SK-N-SH (cell line): Measurements from ENCODE around the gene KCNQ4. TPM values are rescaled to one million over a fixed set of nuclear protein-coding genes. Genes with fewer than 3 reads are reported as not detected.

Experiments used
- CTCF ChIA-PET: fragments of 300-600, 350-600 bp; formaldehyde crosslinking; extraction: SDS; loops from one replicate; lab custom pipeline; 2021; lab: Yijun Ruan, JAX
- POLR2A ChIA-PET: fragments of 350-600 bp; sonication (Branson Sonifier 250); formaldehyde crosslinking; extraction: SDS; loops from one replicate; lab custom pipeline; 2020; ENCODE audit warnings: antibody characterized with exemption, inconsistent platforms; lab: Yijun Ruan, JAX
- DNase-seq: peaks from one replicate; pipeline ENCODE4 v3.0.0; 2012
- H2AFZ ChIP-seq: fragments of 200-600 bp; sonication (generic); 2 replicates; pipeline ENCODE4 v1.8.1; 2016; ENCODE audit warnings: antibody characterized with exemption, mild to moderate bottlenecking, low read depth
- H3F3A ChIP-seq: fragments of 200-600 bp; sonication (generic); replicated peaks from 2 replicates; pipeline ENCODE3; 2016; ENCODE audit warnings: antibody characterized with exemption, mild to moderate bottlenecking; ENCODE audit not compliant: insufficient read depth
- H3K27ac ChIP-seq, 2 experiments: fragments of 200-500 bp in 1 of 2; fragments of 200-600 bp in 1 of 2; sonication (Bioruptor generic) in 1 of 2; sonication (generic), shearing (Covaris generic) in 1 of 2; 2 replicates each; pipeline versions ENCODE4 v1.5.1 to v1.6.1; 2014 to 2016; ENCODE audit warnings: low read depth in 2 of 2, inconsistent platforms in 1 of 2, low read length in 1 of 2, mild to moderate bottlenecking in 1 of 2, mixed read lengths in 1 of 2
- H3K27me3 ChIP-seq: fragments of 200-600 bp; sonication (generic), shearing (Covaris generic); 2 replicates; pipeline ENCODE4 v1.6.1; 2016; ENCODE audit warnings: mixed run types; ENCODE audit not compliant: insufficient read depth
- H3K36me3 ChIP-seq, 2 experiments: fragments of 200-500 bp in 1 of 2; fragments of 200-600 bp in 1 of 2; sonication (Bioruptor generic) in 1 of 2; sonication (generic) in 1 of 2; replicated peaks in 1 of 2; 2 replicates each; pipeline versions ENCODE3 to v1.5.1; 2014 to 2016; ENCODE audit warnings: low read length in 1 of 2, mild to moderate bottlenecking in 1 of 2; ENCODE audit not compliant: insufficient read depth in 2 of 2, control insufficient read depth in 1 of 2
- H3K4me1 ChIP-seq, 2 experiments: fragments of 200-500 bp in 1 of 2; fragments of 200-600 bp in 1 of 2; sonication (Bioruptor generic) in 1 of 2; sonication (generic), shearing (Covaris generic) in 1 of 2; 2 replicates each; pipeline versions ENCODE4 v1.5.1 to v1.6.1; 2014 to 2016; ENCODE audit warnings: low read depth in 1 of 2, low read length in 1 of 2, mixed run types in 1 of 2; ENCODE audit not compliant: insufficient read depth in 2 of 2, control insufficient read depth in 1 of 2
- H3K4me2 ChIP-seq: fragments of 200-600 bp; sonication (generic), shearing (Covaris generic); 2 replicates; pipeline ENCODE4 v1.6.1; 2017; ENCODE audit warnings: mixed run types
- H3K4me3 ChIP-seq, 2 experiments: fragments of 200-500 bp in 1 of 2; fragments of 200-600 bp in 1 of 2; sonication (Bioruptor generic) in 1 of 2; sonication (generic), shearing (Covaris generic) in 1 of 2; 2 replicates each; pipeline versions ENCODE4 v1.5.1 to v1.8.1; 2014 to 2016; ENCODE audit warnings: low read depth in 2 of 2, inconsistent platforms in 1 of 2, low read length in 1 of 2, mild to moderate bottlenecking in 1 of 2, mixed read lengths in 1 of 2, moderate library complexity in 1 of 2
- H3K79me2 ChIP-seq: fragments of 200-600 bp; sonication (generic); 2 replicates; pipeline ENCODE4 v1.8.1; 2017; ENCODE audit warnings: mild to moderate bottlenecking; ENCODE audit not compliant: insufficient read depth
- H3K9ac ChIP-seq: fragments of 200-600 bp; sonication (generic); 2 replicates; pipeline ENCODE4 v1.6.1; 2017; ENCODE audit warnings: mixed run types
- H3K9me2 ChIP-seq: fragments of 200-600 bp; sonication (generic); 2 replicates; pipeline ENCODE4 v1.6.1; 2017; ENCODE audit warnings: mixed run types
- H3K9me3 ChIP-seq: fragments of 200-600 bp; sonication (generic); 2 replicates; pipeline ENCODE4 v1.6.1; 2017; ENCODE audit warnings: mixed run types, mild to moderate bottlenecking, moderate library complexity
- H4K20me1 ChIP-seq: fragments of 200-600 bp; sonication (generic); 2 replicates; pipeline ENCODE4 v1.6.1; 2017; ENCODE audit warnings: mild to moderate bottlenecking, mixed run types; ENCODE audit not compliant: insufficient read depth
- CHD2 ChIP-seq: fragments of 150-350 bp; IDR thresholded peaks from 2 replicates; pipeline ENCODE4 v1.6.1; 2018; ENCODE audit warnings: low read length; ENCODE audit not compliant: partially characterized antibody
- ELF1 ChIP-seq: IDR thresholded peaks from 2 replicates; pipeline ENCODE4 v1.4.0; 2012
- FOXJ3 ChIP-seq: sonication (generic); formaldehyde crosslinking; IDR thresholded peaks from 2 replicates; pipeline ENCODE4 v1.5.1; 2020; ENCODE audit warnings: mild to moderate bottlenecking, missing genetic modification reagents
- GABPA ChIP-seq: IDR thresholded peaks from 2 replicates; pipeline ENCODE4 v1.4.0; 2012; ENCODE audit warnings: low read depth, mild to moderate bottlenecking
- GATA2 ChIP-seq: sonication (generic); formaldehyde crosslinking; IDR thresholded peaks from 2 replicates; pipeline ENCODE4 v1.5.0; 2020; ENCODE audit warnings: mild to moderate bottlenecking, missing genetic modification reagents
- JUND ChIP-seq: IDR thresholded peaks from 2 replicates; pipeline ENCODE4 v1.4.0; 2012
- NRF1 ChIP-seq: IDR thresholded peaks from 2 replicates; pipeline ENCODE4 v1.6.1; 2012; ENCODE audit warnings: low read depth, mild to moderate bottlenecking, low read length
- RAD21 ChIP-seq: IDR thresholded peaks from 2 replicates; pipeline ENCODE4 v1.6.1; 2012; ENCODE audit warnings: mild to moderate bottlenecking, low read length
- SIN3A ChIP-seq: IDR thresholded peaks from 2 replicates; pipeline ENCODE4 v1.6.1; 2012; ENCODE audit warnings: low read depth, mild to moderate bottlenecking, low read length, moderate library complexity, borderline replicate concordance
- SMC3 ChIP-seq: IDR thresholded peaks from 2 replicates; pipeline ENCODE4 v1.6.1; 2012; ENCODE audit warnings: low read depth, low read length, improper control_type of control experiment
- TCF12 ChIP-seq: IDR thresholded peaks from 2 replicates; pipeline ENCODE4 v1.4.0; 2012
- TEAD4 ChIP-seq: IDR thresholded peaks from 2 replicates; pipeline ENCODE4 v1.4.0; 2012; ENCODE audit warnings: mild to moderate bottlenecking, borderline replicate concordance; ENCODE audit not compliant: insufficient read depth
- WGBS: methylation state at CpG from one replicate; pipeline ENCODE4 v1.1.6; 2017; ENCODE audit warnings: low lambda C conversion rate; 5-methylcytosine and 5-hydroxymethylcytosine counted together
- polyA plus RNA-seq, 3 experiments: library from polyadenylated mRNA; depleted of rRNA; stranded (reverse); fragments of >200 nt; gene quantifications; 2 replicates each; pipeline ENCODE4 v1.2.3, GENCODE V29; 2012
- TF ChIP-seq, protein P1 (sequence below): IDR thresholded peaks from 2 replicates; pipeline ENCODE4; 2012
- TF ChIP-seq, protein P2 (sequence below): IDR thresholded peaks from 2 replicates; pipeline ENCODE4 v1.4.0; 2012; ENCODE audit warnings: low read depth, borderline replicate concordance
- TF ChIP-seq, protein P3 (sequence below): fragments of 200-600 bp; sonication (generic); IDR thresholded peaks from 2 replicates; pipeline ENCODE4 v1.6.1; 2017; ENCODE audit warnings: antibody characterized with exemption, mild to moderate bottlenecking, moderate library complexity
- TF ChIP-seq, protein P4 (sequence below): fragments of 150-350 bp; IDR thresholded peaks from 2 replicates; pipeline ENCODE4 v1.6.1; 2016; ENCODE audit warnings: mild to moderate bottlenecking, low read depth, low read length

Gene KCNQ4
- polyA plus RNA-seq, 1 of the 3 experiments (the other 2 are of a cell fraction): 0.15 TPM

DNA sequence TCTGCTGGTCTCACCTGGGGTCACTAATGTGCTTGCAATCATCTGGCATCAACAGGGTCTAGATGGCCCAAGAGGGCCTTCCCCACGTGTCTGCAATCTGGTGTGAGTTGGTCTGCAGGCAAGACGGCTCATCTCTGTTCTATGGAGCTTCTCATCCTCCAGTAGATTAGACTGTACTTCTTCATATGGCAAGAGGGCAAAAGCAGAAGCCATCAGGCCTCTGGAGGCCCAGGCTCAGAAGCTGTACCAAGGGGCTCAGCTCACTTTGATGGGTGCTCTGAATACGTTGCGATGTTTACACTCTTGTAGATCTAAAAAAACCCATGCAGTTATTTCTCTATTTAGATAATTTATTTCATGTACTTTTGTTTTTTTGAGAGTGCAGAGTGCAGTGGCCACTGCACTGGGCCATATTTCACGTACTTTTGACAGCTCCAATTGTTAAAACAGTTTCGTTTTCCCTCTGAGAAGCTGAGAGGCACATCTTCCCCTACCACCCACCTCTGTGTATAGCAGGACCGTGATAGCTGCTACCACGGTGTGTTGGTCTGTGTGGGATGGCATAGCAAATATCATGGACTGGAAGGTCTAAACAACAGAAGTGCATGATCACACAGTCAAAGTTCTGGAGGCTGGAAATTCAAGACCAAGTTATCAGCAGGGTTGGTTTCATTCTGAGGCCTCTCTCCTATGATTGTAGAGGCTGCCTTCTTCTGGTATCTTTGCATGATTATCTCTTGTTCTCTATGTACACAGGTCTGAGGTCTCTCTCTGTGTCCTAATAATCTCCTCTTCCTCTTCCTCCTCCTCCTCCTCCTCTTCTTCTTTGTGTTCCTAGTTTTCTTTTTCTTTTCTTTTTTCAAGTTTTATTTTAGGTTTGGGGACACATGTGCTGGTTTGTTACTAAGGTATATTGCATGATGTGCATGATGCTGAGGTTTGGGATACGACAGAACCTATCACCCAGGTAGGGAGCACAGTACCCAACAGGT, 61.6 kb downstream of the KCNQ4 start:
- POLR2A ChIA-PET: interaction anchor here (0.6 kb wide), 2 partner anchors 55 to 58 kb away, joined by 3 read pairs; no protein-coding TSS in a partner anchor
- H3K27ac ChIP-seq: no peak overlapping the region
- H2AFZ ChIP-seq: no peak overlapping the region
- H3K79me2 ChIP-seq: no peaks in the 10 kb centered on the region
- no peaks in the 10 kb centered on the region for H4K20me1 ChIP-seq
- H3K36me3 ChIP-seq: no peaks in the 10 kb centered on the region
- H3K4me1 ChIP-seq: no peaks in the 10 kb centered on the region; a peak in 1 of 4 replicates
- CTCF ChIA-PET: interaction anchor here (1.1 to 11.9 kb wide), 3 partner anchors 11 to 103 kb away, joined by 3 to 153 read pairs (median 3); no protein-coding TSS in a partner anchor
- H3K4me3 ChIP-seq: no peak overlapping the region
- no peak overlapping the region for H3K4me2 ChIP-seq
- no peak for DNase-seq
- WGBS: 78% methylated on average over 9 of the region's 9 CpGs
- no peaks in the 10 kb centered on the region for H3K27me3 ChIP-seq
- no peaks in the 10 kb centered on the region for H3K9me3 ChIP-seq
- TF ChIP-seq TCF12: no peak
- no peak for TF ChIP-seq SMC3
- TF ChIP-seq JUND: no peak
- no peak for TF ChIP-seq CHD2
- TF ChIP-seq RAD21: no peak
- no peak for TF ChIP-seq FOXJ3 (CRISPR knock-in tag)
- TF ChIP-seq, protein P1, sequence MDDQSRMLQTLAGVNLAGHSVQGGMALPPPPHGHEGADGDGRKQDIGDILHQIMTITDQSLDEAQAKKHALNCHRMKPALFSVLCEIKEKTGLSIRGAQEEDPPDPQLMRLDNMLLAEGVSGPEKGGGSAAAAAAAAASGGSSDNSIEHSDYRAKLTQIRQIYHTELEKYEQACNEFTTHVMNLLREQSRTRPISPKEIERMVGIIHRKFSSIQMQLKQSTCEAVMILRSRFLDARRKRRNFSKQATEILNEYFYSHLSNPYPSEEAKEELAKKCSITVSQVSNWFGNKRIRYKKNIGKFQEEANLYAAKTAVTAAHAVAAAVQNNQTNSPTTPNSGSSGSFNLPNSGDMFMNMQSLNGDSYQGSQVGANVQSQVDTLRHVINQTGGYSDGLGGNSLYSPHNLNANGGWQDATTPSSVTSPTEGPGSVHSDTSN: no peak
- no peak for TF ChIP-seq SIN3A
- no peak for TF ChIP-seq GABPA
- TF ChIP-seq ELF1: no peak
- TF ChIP-seq, protein P2, sequence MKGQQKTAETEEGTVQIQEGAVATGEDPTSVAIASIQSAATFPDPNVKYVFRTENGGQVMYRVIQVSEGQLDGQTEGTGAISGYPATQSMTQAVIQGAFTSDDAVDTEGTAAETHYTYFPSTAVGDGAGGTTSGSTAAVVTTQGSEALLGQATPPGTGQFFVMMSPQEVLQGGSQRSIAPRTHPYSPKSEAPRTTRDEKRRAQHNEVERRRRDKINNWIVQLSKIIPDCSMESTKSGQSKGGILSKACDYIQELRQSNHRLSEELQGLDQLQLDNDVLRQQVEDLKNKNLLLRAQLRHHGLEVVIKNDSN: no peak
- no peak for TF ChIP-seq NRF1
- no peak for TF ChIP-seq GATA2
- no peaks in the 10 kb centered on the region for H3F3A ChIP-seq
- no peaks in the 10 kb centered on the region for H3K9me2 ChIP-seq
- H3K9ac ChIP-seq: no peak overlapping the region

DNA sequence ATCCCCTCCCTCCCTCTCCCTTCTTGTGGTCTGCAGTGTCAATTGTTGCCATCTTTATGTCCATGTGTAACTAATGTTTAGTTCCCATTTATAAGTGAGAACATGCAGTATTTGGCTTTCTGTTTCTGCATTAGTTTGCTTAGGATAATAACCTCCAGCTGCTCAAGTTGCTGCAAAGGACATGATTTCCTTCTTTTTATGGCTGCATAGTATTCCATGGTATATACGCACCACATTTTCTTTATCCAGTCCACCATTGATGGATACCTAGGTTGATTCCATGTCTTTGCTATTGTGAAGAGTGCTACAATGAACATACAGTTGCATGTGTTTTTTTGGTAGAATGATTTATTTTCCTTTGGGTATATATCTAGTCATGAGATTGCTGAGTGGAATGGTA, 62.3 kb downstream of the KCNQ4 start:
- TF ChIP-seq GABPA: no peak
- no peak for TF ChIP-seq TEAD4
- TF ChIP-seq, protein P3, sequence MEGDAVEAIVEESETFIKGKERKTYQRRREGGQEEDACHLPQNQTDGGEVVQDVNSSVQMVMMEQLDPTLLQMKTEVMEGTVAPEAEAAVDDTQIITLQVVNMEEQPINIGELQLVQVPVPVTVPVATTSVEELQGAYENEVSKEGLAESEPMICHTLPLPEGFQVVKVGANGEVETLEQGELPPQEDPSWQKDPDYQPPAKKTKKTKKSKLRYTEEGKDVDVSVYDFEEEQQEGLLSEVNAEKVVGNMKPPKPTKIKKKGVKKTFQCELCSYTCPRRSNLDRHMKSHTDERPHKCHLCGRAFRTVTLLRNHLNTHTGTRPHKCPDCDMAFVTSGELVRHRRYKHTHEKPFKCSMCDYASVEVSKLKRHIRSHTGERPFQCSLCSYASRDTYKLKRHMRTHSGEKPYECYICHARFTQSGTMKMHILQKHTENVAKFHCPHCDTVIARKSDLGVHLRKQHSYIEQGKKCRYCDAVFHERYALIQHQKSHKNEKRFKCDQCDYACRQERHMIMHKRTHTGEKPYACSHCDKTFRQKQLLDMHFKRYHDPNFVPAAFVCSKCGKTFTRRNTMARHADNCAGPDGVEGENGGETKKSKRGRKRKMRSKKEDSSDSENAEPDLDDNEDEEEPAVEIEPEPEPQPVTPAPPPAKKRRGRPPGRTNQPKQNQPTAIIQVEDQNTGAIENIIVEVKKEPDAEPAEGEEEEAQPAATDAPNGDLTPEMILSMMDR: no peak
- TF ChIP-seq CHD2: no peak
- TF ChIP-seq, protein P4, sequence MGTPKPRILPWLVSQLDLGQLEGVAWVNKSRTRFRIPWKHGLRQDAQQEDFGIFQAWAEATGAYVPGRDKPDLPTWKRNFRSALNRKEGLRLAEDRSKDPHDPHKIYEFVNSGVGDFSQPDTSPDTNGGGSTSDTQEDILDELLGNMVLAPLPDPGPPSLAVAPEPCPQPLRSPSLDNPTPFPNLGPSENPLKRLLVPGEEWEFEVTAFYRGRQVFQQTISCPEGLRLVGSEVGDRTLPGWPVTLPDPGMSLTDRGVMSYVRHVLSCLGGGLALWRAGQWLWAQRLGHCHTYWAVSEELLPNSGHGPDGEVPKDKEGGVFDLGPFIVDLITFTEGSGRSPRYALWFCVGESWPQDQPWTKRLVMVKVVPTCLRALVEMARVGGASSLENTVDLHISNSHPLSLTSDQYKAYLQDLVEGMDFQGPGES: no peak
- no peaks in the 10 kb centered on the region; a peak in 1 of 4 replicates for H3K4me1 ChIP-seq
- no peak overlapping the region for H2AFZ ChIP-seq
- POLR2A ChIA-PET: no interaction called here
- CTCF ChIA-PET: interaction anchor here (1.0 to 17.4 kb wide), 4 partner anchors 10 to 106 kb away, joined by 3 to 339 read pairs (median 80); no protein-coding TSS in a partner anchor
- no peak overlapping the region for H3K27ac ChIP-seq
- no peaks in the 10 kb centered on the region for H4K20me1 ChIP-seq
- WGBS: 95% methylated on average over 1 of the region's 1 CpG
- H3K9ac ChIP-seq: no peak overlapping the region
- DNase-seq: no peak
- no peaks in the 10 kb centered on the region for H3F3A ChIP-seq
- H3K4me3 ChIP-seq: no peak overlapping the region
- no peaks in the 10 kb centered on the region for H3K27me3 ChIP-seq
- H3K36me3 ChIP-seq: no peaks in the 10 kb centered on the region
- no peaks in the 10 kb centered on the region for H3K9me2 ChIP-seq
- H3K9me3 ChIP-seq: no peaks in the 10 kb centered on the region
- H3K4me2 ChIP-seq: no peak overlapping the region
- no peaks in the 10 kb centered on the region for H3K79me2 ChIP-seq
